C4-2B (cell line): ENCODE measurements around the gene ITPKC.
"Not testable (repeated sequence)": the region's sequence is repeated elsewhere in the genome, so short reads cannot be mapped to it uniquely, and the experiment has no call there.

ENCODE experiments used
- H3K27ac ChIP-seq: fragments of 450-650 bp; 2 replicates; pipeline ENCODE4 v1.5.1; 2017
- ZFX ChIP-seq: fragments of 450-650 bp; IDR thresholded peaks from 2 replicates; pipeline ENCODE4 v1.6.1; 2017
- TF ChIP-seq, protein P1 (sequence below): fragments of 450-650 bp; conservative IDR thresholded peaks from 2 replicates; pipeline ENCODE4 v1.5.1; 2017; ENCODE audit warnings: mild to moderate bottlenecking

Gene ITPKC

DNA sequence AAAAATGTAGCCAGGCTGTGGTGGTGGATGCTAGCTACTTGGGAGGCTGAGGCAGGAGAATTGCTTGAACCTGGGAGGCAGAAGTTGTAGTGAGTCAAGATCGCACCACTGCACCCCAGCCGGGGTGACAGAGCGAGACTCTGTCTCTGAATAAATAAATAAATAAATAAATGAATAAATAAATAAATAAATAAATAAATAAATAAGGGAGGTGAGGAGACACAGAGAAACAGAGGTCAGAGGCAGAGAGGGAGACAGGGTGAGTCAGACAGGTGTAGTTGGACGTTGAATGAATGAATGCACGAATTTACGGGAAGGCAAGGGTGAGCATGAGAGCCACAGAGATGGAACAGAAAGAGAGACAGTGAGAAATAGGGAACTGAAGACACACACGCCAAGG is 64.2 kb downstream of the ITPKC start:
- TF ChIP-seq ZFX: no peak
- TF ChIP-seq, protein P1, sequence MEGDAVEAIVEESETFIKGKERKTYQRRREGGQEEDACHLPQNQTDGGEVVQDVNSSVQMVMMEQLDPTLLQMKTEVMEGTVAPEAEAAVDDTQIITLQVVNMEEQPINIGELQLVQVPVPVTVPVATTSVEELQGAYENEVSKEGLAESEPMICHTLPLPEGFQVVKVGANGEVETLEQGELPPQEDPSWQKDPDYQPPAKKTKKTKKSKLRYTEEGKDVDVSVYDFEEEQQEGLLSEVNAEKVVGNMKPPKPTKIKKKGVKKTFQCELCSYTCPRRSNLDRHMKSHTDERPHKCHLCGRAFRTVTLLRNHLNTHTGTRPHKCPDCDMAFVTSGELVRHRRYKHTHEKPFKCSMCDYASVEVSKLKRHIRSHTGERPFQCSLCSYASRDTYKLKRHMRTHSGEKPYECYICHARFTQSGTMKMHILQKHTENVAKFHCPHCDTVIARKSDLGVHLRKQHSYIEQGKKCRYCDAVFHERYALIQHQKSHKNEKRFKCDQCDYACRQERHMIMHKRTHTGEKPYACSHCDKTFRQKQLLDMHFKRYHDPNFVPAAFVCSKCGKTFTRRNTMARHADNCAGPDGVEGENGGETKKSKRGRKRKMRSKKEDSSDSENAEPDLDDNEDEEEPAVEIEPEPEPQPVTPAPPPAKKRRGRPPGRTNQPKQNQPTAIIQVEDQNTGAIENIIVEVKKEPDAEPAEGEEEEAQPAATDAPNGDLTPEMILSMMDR: no peak
- no peak overlapping the region for H3K27ac ChIP-seq

- TF ChIP-seq, protein P1: no peak
- no peak for TF ChIP-seq ZFX
Measured at GRCh38 chr19:40783711-40784110, 66.8 kb downstream of the ITPKC start.

GRCh38 chr19:40784146-40784545 is 67.2 kb downstream of the ITPKC start:
- H3K27ac ChIP-seq: not testable (repeated sequence)

More at GRCh38 chr19:40783711-40784110, 66.8 kb downstream of the ITPKC start:
- no peak overlapping the region for H3K27ac ChIP-seq

- no peak overlapping the region for H3K27ac ChIP-seq
- TF ChIP-seq, protein P1: no peak
- TF ChIP-seq ZFX: no peak
Measured at GRCh38 chr19:40785526-40785925, 68.6 kb downstream of the ITPKC start.

DNA sequence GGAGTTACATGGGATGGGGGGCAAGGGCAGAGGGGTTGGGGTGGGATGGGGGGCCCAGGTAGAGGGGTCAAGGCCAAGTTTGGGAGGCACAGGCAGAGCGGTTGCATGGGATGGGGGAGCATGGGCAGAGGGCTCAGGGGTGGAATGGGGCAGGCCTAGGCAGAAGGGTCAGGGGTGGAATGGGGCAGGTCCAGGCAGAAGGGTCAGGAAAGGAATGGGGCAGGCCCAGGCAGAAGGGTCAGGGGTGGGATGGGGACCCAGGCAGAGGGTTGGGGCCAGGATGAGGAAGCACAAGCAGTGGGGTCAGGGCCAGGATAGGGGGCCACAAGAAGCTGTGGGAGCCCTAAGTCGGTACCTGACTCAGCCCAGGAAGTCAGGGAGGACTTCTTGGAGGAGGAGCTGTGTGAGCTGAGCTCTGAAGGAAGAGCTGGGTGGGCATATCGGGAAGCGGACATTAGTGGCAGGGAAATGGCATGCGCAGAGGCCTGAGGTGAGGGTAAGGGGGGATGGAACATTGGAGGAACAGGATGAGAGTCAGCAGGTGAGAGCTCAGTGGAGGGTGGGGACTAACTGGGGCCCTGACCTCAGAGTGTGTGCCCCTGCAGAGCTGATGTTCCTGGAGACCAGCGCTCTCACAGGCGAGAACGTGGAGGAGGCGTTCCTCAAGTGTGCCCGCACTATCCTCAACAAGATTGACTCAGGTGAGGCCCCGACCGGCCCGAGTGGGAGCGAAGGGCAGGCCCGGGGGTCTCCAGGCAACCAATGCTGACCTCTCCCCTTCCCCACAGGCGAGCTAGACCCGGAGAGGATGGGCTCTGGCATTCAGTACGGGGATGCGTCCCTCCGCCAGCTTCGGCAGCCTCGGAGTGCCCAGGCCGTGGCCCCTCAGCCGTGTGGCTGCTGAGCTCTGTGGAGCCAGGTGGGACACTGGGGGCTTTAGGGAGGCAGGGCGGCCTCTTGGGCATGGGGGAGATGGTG is 69.4 kb downstream of the ITPKC start:
- H3K27ac ChIP-seq: no peak overlapping the region
- TF ChIP-seq, protein P1: no peak
- no peak for TF ChIP-seq ZFX
